ENCODE data around the gene FBN1.

The FBN1 gene

GRCh38 chr15:48515500-48515899, 130.0 kb downstream of the FBN1 start:
- Histone ChIP-seq H3K27me3 (ENCODE audit: control insufficient read depth, insufficient read depth, low read length) (no peaks in the 10 kb centered on the region), H3K9ac (no peak overlapping the region), H3K36me3 (ENCODE audit: control insufficient read depth, insufficient read depth, low read length) (no peaks in the 10 kb centered on the region), H3K79me2 (no peaks in the 10 kb centered on the region), H3K4me3 (ENCODE audit: low read depth, low read length) (no peak overlapping the region), H3K4me2 (ENCODE audit: low read length) (no peak overlapping the region), H3K4me1 (no peaks in the 10 kb centered on the region), H2AFZ (no peak overlapping the region), H3K27ac (no peak overlapping the region), H3K9me3 (ENCODE audit: control insufficient read depth, low read length) (no peaks in the 10 kb centered on the region)
- no peak for TF ChIP-seq CTCF (IDR thresholded peaks at IDR 0.05)

GRCh38 chr15:48514103-48514816, 131.2 kb downstream of the FBN1 start:
- Histone ChIP-seq H3K27ac (no peak overlapping the region), H3K9me3 (ENCODE audit: control insufficient read depth, low read length) (no peaks in the 10 kb centered on the region), H3K4me2 (ENCODE audit: low read length) (no peak overlapping the region), H3K79me2 (no peaks in the 10 kb centered on the region), H3K4me3 (ENCODE audit: low read depth, low read length) (no peak overlapping the region), H3K27me3 (ENCODE audit: control insufficient read depth, insufficient read depth, low read length) (no peaks in the 10 kb centered on the region), H2AFZ (no peak overlapping the region), H3K9ac (no peak overlapping the region), H3K36me3 (ENCODE audit: control insufficient read depth, insufficient read depth, low read length) (no peaks in the 10 kb centered on the region), H3K4me1 (no peaks in the 10 kb centered on the region)
- no peak for TF ChIP-seq CTCF (IDR thresholded peaks at IDR 0.05)

DNA sequence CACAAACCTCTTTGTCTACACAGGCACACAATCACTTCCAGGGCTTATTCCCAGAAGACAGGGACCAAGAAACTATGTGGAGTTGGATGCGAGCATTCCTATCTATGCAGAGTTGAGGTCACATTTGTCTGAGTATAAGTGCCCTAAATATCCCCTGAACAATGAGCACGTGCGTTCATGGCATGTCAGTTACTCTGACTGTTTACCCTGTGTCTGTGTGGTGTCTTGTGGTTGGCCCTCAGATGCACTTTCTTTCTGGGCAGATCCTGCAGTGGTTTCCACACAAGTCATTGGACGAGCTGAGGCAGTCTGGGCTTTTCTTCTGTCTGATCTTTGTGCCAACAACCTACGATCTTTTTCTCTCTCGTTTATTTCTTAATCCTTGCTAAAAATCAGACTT, 134.5 kb downstream of the FBN1 start:
- H3K27ac ChIP-seq = no peak overlapping the region

GRCh38 chr15:48507416-48508065, 138.0 kb downstream of the FBN1 start:
- no peaks in the 10 kb centered on the region for H3K36me3 ChIP-seq (ENCODE audit: control insufficient read depth, insufficient read depth, low read length)
- H3K9me3 ChIP-seq (ENCODE audit: control insufficient read depth, low read length) = no peaks in the 10 kb centered on the region
- no peak overlapping the region for H3K27ac ChIP-seq
- TF ChIP-seq CTCF (IDR thresholded peaks at IDR 0.05) = peak; percentile 43
- no peaks in the 10 kb centered on the region for H3K4me1 ChIP-seq
- no peak overlapping the region for H3K4me3 ChIP-seq (ENCODE audit: low read depth, low read length)
- H3K79me2 ChIP-seq = no peaks in the 10 kb centered on the region
- no peak overlapping the region for H3K9ac ChIP-seq
- H3K27me3 ChIP-seq (ENCODE audit: control insufficient read depth, insufficient read depth, low read length) = no peaks in the 10 kb centered on the region
- H2AFZ ChIP-seq = no peak overlapping the region
- no peak overlapping the region for H3K4me2 ChIP-seq (ENCODE audit: low read length)

More for the DNA sequence above, 134.5 kb downstream of the FBN1 start:
- Histone ChIP-seq H3K9me3 (ENCODE audit: control insufficient read depth, low read length) (no peaks in the 10 kb centered on the region), H3K36me3 (ENCODE audit: control insufficient read depth, insufficient read depth, low read length) (no peaks in the 10 kb centered on the region), H3K4me3 (ENCODE audit: low read depth, low read length) (no peak overlapping the region), H3K4me1 (no peaks in the 10 kb centered on the region), H3K27me3 (ENCODE audit: control insufficient read depth, insufficient read depth, low read length) (no peaks in the 10 kb centered on the region), H3K4me2 (ENCODE audit: low read length) (no peak overlapping the region), H2AFZ (no peak overlapping the region), H3K79me2 (no peaks in the 10 kb centered on the region), H3K9ac (no peak overlapping the region)
- TF ChIP-seq CTCF (IDR thresholded peaks at IDR 0.05) = no peak

Data from parathyroid adenoma (tissue), 2 donors.